Measurements from ENCODE around the gene ZNF862. TPM values are rescaled to one million over a fixed set of nuclear protein-coding genes. Genes with fewer than 3 reads are reported as not detected.

ZNF862 gene
- total RNA-seq, 1 experiment from 2014 or later = 8.3 TPM

DNA sequence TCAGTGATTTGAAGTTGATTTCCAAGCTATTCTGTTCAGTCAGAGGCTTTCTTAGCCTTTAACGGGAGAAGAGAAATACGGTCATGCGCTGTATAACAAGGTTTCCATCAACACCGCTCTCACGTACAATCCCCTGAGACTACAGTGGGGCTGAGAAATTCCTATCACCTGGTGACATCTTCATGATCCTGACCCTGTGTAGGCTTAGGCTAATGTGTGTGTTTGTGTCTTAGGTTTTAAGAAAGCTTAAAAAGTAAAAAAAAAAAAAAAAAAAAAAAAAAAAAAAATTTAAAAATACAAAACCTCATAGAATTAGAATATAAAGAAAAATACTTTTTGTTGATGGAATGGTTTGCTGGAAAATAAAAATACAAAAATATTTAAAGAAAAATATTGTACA, 1.8 kb downstream of the ZNF862 start:
- no peak for DNase-seq (ENCODE audit: extremely low read depth, low read depth)

DNA sequence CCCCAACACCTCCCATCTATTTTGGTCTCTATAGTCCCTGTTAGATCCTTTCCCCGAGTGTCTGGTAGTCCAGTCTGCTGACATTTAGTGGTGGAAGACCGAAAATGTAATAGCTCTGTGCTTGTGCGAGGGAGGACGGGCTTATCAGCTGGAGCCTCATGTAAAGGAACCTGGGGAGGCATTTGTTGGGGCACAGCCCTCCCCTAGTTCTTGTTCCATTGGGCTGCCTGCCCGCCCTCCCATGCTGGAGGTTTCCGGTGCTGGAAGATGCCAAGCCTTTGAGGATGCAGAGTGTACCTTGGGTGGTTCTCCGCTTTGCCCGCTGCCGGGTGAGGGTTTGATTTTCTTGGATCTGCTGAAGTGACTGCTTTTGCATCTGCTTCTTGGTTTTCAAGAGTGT, 5.4 kb downstream of the ZNF862 start:
- no peak for DNase-seq (ENCODE audit: extremely low read depth, low read depth)

DNA sequence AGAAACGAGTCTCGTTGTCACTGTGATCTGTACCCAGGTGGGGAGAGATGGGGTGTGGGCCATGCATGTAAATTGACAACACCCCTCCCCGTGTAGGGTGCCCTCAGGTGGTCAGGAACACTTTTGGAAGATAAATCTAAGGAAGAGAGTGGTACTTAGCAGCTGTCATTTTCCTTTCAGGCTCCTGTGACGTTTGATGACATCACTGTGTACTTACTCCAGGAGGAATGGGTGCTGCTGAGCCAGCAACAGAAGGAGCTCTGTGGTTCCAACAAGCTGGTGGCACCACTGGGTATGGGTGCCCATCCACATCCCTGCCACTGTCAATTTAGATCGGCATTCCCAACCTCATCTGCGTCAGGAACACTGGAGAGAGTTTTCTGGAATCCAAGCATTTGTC, 6.3 kb downstream of the ZNF862 start:
- DNase-seq (ENCODE audit: extremely low read depth, low read depth) = no peak

DNA sequence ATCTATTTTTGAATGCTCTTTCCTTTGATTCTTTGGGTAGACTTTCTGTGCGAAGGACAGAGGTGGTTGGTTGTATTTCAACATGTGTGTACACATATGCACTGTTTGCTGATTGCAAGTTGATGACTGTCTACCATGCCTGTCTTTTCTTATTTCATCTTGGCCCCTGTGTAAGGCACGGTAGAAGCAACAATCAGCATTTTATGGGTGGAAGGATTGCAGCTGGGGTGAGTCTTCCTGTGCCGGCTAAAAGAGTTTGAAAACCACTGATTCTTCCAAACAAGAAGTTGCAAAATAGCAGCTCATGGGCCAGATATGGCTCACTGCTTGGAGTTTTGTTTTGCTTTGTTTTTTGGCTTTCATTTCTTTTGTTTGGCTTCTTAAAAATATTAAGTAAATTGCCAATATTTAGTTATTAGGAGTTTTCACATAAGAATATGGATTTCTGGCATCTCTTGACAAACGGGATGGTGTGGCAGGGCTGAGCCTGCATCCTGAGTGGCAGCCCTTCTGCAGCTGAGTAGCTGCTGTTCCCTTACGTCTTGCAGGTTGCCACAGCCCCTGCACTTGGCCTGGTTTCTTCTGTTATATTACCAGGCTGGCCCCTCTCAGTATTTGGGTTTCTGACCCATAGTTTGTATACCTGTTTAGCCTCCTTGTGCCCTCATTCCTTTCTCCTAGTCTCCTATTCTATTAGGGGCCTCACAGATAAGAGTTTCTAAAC, 7.2 kb downstream of the ZNF862 start:
- DNase-seq (ENCODE audit: extremely low read depth, low read depth) = no peak

DNA sequence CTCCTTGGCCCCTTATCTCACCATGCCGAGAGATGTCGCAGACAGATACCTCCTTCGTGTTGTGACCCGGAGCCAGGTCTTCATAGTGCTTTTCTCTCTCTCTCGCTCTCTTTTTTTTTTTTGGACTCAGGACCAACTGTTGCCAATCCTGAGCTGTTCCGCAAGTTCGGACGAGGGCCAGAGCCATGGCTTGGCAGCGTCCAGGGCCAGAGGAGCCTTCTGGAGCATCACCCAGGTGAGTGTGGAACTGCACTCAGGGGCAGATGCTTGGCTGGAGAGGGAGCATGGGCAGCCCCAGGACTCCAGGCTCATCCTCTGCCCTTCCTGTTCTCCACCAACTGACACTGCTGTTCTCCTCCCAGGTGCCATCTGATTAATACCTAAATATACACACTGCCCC, 7.8 kb downstream of the ZNF862 start:
- DNase-seq (ENCODE audit: extremely low read depth, low read depth) = no peak

DNA sequence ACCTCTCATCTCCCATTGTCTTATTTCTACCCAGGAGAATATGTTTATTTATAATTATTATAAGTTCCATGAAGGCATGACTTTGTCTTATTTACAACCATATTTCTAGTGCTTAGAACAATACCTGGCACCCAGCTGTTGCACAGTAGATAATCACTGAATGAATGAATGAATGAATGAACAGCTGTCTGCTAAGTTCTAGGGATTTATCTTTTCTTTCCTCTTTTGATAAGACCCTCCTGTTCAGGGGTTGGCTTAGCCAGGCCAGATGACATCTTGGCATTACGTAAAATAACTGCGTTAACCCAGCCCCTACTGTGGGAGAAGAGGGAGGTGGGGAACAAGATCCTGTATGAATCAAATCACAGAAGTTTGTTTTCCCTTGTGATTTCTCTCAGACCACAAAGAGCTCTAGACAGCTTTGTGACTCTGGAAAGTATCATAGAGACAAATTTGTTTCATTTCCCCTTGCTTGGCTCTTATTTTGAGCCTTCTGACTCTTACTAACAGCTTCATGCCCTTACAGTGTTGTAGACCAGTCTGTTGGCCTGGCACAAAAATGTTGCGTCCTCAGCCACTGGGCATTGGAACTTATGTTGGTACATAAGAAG, 8.4 kb downstream of the ZNF862 start:
- no peak for DNase-seq (ENCODE audit: extremely low read depth, low read depth)

DNA sequence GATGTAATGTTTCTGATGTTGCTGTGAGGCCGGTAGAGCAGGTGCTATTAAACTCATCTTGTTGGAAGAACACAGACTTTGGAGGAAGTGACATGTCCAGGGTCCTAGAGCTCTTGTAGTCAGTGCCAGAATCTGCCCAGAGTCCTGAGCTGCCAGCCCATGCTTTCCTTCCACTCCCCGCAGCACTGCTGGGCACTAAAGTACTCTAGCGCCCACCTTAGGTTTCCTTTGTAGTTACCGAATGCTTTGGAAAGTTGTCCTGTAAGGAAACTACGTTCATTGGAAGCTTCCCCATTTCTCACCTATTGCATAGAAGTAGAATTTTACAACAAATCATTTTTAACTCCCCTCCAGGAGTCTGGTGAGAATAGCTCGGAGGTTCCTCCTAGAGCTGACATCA, 11.0 kb downstream of the ZNF862 start:
- DNase-seq (ENCODE audit: extremely low read depth, low read depth) = no peak

DNA sequence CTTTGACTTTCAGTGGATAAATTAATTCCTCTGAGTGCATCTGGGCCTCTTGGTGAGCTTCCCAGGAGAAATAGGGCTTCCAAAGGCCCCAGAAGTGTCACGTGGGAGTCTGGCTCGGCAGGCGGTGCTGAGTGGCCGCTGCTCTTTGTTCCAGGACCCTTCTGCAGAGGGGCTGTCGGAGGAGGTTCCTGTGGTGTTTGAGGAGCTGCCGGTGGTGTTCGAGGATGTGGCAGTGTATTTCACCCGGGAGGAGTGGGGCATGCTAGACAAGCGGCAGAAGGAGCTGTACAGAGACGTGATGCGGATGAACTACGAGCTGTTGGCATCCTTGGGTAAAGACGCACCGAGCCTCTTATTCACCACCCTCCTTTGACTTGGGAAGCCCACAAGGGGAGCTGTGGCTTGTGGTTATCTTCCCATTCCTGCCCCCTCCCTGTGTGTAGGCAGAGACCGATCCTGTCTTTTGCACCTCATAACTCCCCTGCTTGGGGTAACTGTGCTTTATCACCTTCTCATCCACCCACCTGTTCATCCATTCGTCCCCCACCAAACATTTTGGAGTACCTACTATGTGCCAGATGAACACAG, 11.9 kb downstream of the ZNF862 start:
- no peak for DNase-seq (ENCODE audit: extremely low read depth, low read depth)

DNA sequence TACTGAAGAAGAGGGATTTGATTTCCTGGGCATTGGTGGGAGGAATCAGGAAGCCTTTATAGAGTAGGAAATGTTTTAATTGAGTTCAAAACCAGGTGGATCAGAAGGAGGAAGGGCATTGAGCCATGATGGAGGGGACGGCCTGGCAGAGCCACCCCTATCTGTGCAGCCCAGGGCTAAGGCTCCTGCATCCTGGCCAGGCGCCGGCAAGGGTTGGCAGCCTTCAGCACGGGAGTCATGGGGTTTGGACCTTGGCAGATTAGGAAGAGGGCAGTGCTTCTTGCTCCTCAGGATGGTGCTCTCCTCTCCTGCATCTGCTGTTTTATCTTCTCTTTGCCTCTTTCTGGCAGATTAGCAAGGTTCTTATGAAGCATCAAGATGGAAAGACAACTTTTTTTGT, 12.5 kb downstream of the ZNF862 start:
- DNase-seq (ENCODE audit: extremely low read depth, low read depth) = no peak

DNA sequence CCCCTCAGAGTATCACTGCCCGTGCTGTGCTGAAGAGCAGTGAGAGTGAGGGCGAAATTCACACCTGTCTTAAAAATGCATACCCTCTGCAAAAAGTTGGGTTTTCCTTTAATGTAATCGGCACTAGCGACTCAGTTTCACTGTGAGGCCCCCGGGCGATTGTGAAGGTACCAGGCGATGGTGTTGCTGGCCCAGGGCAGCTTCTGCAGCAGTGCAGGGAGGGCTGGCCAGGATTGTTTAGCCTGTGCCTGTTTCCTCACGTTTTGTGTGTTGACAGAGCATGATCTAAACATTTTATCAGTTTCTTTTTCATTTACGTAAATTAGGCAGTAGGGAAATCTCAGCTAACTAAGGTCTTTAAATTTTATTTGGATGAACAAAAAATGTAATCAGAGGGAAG, 13.3 kb downstream of the ZNF862 start:
- DNase-seq (ENCODE audit: extremely low read depth, low read depth) = no peak

DNA sequence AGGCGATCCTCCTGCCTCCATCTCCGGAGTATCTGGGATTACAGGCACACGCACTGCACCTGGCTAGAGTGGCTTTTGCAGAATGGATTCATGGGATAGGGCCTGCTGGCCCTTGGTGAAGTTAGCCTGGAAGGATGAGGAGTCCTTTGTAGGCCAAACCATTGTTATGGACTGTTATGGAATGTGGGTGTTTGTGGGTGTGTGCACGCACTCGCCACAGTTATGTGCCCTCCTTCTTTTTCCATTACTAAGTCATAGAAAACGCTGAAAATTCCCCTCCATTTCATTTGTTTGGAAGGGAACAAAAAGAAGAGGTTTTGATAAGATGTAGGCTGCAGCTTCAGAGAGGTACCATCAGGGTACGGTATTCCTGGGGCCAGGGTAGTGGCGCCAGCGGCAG, 15.0 kb downstream of the ZNF862 start:
- no peak for DNase-seq (ENCODE audit: extremely low read depth, low read depth)

DNA sequence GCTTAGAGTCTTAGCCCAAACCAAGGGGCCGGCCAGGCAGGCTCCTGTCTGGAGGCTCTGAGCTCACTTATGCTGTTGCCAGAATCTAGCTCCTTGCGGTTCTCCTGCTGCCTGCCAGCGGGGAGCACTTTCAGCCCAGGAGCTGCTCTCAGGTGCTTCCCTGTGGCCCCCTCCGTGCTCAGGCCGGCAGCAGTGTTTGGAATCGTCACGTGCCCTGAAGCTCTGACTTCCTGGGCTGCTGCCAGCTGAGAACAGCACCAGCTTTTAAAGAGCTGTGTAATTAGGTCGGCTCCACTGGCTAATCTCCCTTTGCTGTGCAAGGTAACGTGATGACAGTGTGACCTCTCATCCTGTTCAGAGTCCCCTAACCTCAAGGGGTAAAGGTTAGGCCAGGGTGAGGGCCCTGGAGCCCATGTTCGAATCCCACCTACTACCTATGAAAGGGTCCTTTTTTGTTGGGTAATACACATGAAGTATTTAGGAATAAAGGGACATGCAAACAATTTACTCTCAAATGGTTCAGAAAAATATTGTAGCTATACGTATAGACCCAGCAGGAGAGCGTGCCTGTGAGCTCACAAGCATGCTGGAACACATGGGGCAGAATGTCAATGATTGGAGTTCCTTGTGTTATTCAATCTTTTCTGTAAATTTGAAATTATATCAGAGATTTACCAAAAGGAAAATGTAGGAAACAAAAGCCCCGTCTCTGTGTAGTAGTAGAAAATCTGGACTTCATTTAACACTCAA, 16.6 kb downstream of the ZNF862 start:
- no peak for DNase-seq (ENCODE audit: extremely low read depth, low read depth)

DNA sequence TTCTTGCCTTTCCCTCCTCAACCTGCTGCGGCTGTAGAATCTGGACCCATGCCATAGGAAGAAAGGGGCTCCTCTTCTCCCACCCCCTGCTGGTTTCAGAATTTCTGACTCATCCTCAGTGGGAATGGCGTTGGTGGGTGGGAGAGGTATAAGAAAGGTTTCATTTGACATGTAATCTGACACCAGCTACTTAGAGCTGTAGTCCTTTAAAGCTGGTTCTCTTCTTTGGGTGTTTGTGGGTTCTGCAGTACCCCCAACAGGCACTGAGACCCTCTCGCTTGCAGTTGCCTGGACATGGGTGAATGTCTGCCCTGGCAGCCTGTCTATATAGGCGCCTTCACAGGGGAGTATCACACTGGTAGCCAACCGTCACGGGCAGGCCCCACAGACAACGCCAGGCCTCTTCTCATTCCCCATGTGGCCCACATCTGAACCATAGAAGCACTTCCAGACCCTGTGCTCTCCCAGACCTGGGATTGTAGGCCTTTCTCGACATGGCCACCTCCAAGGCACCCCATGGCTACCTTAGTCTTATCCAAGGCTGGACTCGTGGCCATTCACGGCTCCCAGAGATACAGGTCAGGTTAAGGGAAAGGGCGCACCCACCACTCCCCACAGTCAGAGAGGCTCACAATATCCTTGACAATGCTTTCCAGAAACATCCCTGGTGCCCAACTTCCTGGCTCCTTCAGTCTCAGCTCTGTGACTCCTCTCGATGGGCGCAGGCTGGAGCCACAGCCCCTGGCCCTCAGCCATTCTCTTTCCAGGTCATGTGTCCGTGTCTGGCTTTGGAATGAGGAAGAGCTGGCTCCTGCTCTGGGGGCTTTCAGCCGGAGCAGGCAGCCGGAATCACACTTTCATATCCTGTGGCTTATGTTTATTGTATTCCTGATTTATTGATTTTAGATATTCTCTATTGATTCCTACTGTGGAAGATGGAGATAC, 17.5 kb downstream of the ZNF862 start:
- DNase-seq (ENCODE audit: extremely low read depth, low read depth) = no peak

DNA sequence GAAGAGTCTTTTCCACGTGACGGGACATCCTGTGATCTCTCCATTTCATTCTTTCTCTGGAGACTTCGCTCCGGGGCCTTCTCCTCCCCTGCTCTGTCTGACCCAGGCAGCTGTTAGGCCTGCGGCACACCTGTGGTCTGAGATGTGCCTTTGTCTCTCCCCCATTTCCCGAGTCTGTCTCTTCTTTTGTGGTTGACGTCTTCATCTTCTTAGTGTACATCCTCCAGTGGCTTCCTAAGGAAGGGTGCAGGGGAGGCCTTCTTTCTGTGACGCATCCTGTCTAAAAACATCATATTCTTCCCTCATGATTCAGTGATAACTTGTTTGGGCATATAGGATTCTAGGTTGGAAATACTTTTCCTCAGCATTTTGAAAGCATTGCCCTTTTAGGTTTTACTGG, 18.4 kb downstream of the ZNF862 start:
- DNase-seq (ENCODE audit: extremely low read depth, low read depth) = no peak

DNA sequence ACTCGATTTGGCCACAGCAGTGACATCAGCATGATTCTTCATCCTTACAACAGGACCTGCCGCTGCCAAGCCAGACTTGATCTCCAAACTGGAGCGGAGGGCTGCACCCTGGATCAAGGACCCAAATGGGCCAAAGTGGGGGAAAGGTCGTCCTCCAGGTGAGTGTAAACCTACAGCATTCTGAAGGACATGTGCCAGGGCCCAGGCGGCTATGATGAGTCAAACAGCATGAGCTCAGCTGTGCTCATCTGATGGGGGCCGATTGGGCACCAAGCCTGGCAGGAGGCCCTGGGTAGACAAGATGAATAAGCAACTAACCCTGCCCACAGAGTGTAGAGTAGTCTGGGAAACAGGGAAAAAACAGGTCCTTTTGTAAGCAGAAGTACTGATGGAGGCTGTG, 21.2 kb downstream of the ZNF862 start:
- DNase-seq (ENCODE audit: extremely low read depth, low read depth) = no peak

DNA sequence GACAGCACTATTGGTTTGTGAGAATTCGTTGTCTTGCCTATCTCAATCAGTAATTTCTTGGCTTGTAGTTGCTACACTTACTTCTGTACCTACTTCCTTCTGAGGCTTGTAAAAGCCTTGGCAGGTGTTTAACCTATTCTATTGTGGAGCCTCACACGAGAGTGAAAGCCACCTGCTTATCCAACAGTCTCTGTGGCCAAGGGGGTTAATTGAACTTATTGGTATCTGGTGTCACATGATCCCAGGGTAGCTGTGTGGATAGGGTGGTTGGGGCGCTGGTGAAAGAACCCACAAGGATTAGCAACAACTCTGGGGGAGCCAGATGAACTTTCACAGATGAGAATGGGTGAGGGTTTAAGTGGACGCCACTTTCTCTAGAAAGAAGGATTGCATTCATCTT, 21.7 kb downstream of the ZNF862 start:
- DNase-seq (ENCODE audit: extremely low read depth, low read depth) = no peak

DNA sequence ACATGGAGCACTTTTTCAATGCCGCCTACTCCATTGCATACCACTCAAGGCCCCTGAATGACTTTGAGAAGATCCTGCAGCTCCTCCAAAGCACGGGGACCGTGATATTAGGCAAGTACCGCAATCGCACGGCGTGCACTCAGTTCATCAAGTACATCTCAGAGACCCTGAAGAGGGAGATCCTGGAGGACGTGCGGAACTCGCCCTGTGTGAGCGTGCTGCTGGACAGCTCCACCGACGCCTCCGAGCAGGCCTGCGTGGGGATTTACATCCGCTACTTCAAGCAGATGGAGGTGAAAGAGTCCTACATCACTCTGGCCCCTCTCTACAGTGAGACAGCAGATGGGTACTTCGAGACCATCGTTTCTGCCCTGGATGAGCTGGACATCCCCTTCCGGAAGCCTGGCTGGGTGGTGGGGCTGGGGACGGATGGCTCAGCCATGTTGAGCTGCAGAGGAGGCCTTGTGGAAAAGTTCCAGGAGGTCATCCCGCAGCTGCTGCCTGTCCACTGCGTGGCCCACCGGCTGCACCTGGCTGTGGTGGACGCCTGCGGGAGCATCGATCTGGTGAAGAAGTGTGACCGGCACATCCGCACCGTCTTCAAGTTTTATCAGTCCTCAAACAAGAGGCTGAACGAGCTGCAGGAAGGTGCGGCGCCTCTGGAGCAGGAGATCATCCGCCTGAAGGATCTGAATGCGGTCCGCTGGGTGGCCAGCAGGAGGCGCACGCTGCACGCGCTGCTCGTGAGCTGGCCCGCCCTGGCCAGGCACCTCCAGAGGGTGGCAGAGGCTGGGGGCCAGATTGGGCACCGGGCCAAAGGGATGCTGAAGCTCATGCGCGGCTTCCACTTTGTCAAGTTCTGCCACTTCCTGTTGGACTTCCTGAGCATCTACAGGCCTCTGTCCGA, 22.9 kb downstream of the ZNF862 start:
- no peak for DNase-seq (ENCODE audit: extremely low read depth, low read depth)

DNA sequence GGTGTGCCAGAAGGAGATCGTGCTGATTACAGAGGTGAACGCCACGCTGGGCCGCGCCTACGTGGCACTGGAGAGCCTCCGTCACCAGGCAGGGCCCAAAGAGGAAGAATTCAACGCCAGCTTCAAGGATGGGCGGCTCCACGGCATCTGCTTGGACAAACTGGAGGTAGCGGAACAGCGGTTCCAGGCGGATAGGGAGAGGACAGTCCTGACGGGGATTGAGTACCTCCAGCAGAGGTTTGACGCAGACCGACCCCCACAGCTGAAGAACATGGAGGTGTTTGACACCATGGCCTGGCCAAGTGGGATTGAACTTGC, 23.5 kb downstream of the ZNF862 start:
- no peak for DNase-seq (ENCODE audit: extremely low read depth, low read depth)

DNA sequence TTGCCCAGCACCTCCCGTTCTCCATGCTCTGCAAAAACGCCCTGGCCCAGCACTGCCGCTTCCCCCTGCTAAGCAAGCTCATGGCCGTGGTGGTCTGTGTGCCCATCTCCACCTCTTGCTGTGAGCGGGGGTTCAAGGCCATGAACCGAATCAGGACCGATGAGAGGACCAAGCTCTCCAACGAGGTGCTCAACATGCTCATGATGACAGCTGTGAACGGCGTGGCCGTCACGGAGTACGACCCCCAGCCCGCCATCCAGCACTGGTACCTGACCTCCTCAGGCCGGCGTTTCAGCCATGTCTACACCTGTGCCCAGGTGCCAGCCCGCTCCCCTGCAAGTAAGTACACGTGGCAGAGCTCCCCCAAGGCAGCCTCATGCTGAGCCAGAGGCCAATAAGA, 24.0 kb downstream of the ZNF862 start:
- no peak for DNase-seq (ENCODE audit: extremely low read depth, low read depth)

DNA sequence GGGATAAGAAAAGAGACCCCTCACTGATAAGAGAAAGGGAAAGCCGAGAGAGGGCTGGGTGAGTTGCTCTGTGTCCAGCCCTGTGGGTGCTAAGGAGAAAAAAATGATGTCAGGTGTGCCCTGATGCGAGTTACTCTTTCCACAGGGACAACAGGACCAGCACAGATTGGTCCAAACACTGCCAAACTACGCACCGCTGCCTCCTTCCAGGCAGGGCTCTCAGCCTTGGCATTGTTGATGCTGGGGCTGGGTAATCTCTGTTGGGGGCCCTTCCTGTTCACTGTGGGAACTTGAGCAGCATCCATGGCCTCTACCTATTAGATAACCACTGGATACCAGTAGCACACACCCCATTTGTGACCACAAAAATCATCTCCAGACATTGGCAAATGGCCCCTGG, 25.3 kb downstream of the ZNF862 start:
- no peak for DNase-seq (ENCODE audit: extremely low read depth, low read depth)

Measured in NCI-H460 (cell line).